CD4-positive, alpha-beta T cell treated with Interferon gamma for 1 hour (primary cell): ENCODE data around the gene USP25.

Experiments used
- DNase-seq: peaks from one replicate; pipeline ENCODE4 v3.0.0-alpha.2; 2020

The USP25 gene

DNA sequence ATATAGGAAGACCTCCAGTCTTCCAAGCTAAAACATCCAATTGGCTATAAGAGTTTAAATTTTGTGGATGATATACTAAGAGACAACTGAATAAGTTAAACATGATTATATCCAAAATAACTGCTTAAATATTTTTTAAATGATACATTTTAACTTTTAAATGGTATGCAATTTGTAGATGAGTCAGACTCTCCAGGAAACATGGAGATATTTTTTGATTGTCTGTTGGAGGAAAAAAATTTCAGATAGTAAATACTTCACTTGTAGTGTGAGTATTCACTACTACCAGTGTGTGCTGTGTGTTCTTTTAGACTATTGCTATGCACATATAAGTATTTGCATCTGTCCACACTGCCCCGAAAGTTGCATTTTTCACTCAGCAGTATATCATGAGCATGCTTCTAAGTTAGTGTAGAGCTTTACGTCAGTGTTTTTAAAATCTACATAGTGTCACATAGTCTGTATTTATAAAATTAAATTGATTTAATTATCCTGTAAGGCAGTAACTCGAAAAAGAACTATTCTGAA, 91.1 kb downstream of the USP25 start:
- DNase-seq: no peak

GRCh38 chr21:15823486-15824150, 93.8 kb downstream of the USP25 start:
- DNase-seq: no peak

- DNase-seq: no peak
These were observed 95.9 kb downstream of the USP25 start for GRCh38 chr21:15825700-15826099.

- DNase-seq: no peak
These were observed 96.5 kb downstream of the USP25 start for GRCh38 chr21:15826147-15826780.

DNA sequence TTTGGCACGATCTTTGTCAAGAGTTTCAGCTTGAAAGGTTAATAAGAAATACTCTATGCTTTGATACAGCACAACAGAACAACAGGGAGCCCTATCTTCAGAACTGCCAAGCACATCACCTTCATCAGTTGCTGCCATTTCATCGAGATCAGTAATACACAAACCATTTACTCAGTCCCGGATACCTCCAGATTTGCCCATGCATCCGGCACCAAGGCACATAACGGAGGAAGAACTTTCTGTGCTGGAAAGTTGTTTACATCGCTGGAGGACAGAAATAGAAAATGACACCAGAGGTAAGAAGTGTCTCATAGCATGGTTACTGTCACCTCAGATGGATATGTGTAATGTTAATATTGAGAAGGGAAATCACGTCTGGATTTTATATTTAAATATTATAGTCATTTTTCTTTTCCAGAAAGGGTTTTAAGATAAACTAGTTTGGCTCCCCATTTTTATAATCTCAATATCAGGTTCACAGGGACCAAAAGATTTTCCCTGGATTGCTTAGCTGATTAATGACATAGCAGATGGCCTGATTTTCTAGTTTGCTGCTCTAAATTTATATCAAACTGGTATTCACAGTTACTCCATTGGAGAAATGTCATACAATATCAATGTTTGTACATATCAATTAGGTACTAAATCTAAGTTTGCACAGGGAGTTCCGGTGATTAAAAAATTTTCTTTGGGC, 97.3 kb downstream of the USP25 start:
- DNase-seq: no peak

DNA sequence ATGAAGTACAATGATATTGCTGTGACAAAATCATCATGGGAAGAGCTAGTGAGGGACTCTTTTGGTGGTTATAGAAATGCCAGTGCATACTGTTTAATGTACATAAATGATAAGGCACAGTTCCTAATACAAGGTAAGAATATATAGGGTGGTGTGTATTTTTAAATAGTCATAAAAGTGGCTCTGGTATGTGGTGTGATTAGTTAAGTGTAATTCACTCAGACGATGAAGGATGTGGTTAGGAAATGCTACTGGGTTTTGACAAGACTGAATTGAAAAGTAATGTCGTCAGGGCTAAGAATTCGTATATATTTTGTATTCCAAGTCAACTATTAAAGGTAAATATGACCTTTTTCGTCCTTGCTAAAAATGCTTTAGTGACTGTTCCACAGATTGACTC, 101.7 kb downstream of the USP25 start:
- no peak for DNase-seq

DNA sequence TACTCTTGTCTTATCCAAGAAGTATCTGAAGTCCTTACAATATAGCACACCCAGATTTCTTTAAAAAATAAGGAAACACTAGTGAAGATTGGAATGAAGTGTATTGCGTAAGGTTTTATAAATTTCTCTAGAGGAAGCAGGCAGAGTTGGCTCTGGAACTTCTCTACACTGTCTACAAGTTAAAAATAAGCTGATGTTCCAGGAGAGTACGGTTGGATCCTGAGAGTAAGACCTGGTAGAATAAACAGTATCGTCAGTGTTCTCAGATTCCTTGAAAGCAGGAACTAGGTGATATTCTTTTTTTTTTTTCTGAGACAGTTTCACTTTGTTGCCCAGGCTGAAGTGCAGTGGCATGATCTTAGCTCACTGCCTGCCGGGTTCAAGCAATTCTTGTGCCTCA, 107.9 kb downstream of the USP25 start:
- no peak for DNase-seq

DNA sequence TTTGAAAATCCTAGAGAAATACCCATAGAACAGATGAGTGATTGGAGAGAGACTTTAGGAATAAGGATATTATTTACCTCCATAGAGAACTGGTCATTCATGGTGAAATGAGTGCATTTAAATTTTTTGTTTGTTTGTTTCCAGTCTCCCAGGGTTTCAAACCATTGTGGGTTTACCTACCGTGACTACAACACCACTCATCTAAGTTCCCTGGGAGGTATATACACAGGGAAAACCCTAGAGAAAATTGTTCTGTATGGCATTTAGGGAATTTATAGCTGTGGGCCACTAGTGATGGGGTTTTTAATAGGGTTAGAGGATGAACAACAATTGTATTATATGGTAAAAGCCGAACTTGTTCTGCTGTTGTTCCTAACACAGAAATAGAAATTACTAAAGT, 109.2 kb downstream of the USP25 start:
- no peak for DNase-seq

GRCh38 chr21:15839601-15840000, 109.8 kb downstream of the USP25 start:
- no peak for DNase-seq

DNA sequence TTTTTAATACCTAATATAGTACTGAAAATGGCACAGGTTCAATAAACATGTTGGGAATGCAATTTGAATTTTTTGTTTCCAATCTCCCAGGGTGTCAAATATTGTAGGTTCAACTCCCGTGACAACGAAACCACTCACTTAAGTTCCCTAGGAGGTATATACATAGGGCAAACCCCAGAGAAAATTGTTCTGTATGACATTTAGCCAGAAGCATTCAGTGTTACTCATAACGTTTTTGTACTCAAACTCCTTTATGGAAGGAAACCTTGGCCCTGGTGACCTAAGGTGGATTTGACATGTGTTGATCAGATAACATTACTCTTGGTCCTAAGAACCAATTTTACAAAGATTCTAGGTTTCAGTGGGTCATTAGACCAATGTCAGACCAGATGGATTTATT, 110.6 kb downstream of the USP25 start:
- DNase-seq: no peak

DNA sequence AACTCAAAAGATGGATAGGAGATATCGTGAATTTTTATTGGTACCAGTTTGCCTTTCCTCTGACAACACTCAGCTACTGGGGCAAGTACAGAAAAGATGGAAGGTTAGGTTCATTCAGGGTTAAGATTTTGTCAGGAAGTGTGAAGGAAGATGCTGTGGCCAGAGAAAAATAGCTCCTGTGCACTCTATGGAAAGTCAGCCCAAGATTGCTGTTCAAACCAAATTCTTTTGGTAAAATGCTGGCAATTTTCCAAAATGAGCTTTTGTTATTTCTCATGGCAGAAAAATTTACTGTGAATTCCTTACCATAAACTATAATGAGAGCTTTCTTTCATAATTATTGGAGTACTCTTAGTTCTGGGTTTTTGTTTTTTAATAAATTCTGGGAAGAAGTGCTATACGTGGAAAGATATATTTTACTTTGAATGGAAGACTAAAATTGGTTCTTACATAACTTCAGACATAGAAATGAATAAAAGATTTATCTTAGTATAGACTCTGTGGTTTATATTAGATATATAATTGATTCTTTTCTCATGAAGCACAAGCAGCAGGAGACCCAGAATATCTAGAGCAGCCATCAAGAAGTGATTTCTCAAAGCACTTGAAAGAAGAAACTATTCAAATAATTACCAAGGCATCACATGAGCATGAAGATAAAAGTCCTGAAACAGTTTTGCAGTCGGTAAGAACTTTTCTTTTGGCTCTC, 112.2 kb downstream of the USP25 start:
- DNase-seq: no peak

- no peak for DNase-seq
These were observed 112.7 kb downstream of the USP25 start for GRCh38 chr21:15842565-15842880.

DNA sequence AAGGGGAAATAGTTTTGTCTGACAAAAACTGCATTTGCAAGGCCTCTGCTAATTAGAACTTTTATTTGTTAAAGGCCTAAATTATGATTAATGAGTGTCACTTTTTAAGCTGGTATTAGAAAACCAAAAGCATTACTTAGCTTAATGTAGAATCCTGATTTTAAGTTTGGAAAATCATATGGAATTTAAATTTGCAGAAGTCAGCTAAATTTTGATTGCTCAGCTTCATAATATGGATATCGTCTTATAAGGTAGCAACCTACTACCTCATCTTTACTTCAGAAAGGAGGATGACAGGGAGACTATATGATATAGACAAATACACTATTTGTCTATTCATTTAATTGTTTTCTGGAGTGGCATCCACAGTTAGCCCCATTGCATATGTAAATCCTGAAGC, 114.0 kb downstream of the USP25 start:
- no peak for DNase-seq

DNA sequence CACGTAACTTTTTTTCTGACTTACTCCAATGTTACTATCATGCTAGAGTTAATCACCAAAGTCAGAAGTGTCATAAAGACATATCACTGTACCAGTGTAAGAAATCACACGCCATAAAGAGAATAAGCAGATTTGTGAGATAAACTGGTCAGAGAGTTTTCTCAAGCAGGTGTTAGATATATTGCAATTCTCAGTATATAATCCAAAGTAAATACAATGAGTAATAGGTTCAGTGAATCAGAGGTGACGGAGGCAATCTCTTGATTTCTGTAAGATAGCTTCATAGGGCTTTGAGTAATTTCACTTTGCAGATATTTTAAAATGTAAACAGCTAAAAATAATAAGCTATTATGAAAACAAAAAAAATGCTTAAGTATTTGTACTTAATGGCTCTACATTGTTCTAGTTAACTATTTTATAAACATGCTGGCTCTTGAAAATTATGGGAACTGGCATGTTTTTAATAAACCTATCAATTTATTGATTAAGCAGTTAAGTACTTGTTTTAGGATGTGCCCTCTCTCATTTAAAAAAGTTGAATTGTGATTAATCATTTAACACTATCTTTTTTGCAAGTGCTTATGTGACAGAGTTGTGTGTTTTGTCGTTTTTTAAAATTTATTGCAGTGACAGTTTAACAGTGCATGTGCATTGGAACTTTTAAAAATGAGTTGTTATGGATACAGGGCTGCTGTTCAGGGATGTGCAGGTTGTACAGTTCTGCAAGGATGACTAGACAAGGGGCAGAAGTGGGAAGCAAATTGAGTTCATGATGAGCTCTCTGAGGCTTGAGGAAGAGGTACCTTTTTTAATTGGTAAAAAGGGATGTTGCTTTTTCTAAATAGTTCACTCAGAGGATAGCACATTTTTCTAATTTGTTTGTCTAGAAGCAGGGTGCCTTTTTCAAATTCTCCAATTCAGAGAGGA, 119.1 kb downstream of the USP25 start:
- no peak for DNase-seq

DNA sequence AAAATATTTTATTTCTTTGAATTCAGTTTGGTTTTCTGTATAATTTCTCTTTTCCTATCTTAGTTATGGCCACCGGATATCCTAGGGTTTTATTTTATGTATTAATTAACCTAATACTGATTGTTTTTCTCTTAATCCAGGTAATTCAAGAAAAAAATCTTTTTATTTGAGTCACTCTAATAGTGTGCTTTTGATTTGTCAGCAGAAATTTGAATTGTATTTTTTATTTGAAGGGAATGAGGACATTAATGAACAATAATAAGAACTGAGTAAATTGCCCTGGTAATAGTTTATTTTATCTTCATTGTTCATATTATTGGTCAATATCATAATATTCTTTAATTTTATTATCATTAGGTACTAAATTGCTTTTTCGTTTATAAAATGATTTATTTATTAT, 120.1 kb downstream of the USP25 start:
- no peak for DNase-seq

DNA sequence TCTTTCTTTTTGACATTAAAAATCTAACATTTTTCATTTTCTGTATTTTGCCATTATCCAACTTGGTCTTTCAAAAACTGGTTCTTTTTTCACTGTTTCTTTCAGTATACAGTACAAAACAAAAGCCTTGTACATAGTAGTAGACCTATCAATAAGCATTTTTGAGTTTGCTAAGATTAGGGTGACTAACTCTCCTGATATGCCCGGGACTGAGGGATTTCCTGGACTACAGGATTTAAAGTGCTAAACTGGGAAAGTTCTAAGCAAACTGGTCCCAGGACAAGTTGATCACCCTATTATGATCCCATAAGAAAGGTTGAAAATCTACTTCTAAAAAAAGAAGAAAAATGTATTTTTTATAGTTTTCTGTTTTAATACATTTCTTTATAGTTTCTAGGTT, 120.9 kb downstream of the USP25 start:
- DNase-seq: no peak

- DNase-seq: no peak
These were observed 122.4 kb downstream of the USP25 start for GRCh38 chr21:15852146-15852545.

GRCh38 chr21:15853126-15853525, 123.3 kb downstream of the USP25 start:
- no peak for DNase-seq

- DNase-seq: no peak
These were observed 127.0 kb downstream of the USP25 start for GRCh38 chr21:15856813-15857212.

DNA sequence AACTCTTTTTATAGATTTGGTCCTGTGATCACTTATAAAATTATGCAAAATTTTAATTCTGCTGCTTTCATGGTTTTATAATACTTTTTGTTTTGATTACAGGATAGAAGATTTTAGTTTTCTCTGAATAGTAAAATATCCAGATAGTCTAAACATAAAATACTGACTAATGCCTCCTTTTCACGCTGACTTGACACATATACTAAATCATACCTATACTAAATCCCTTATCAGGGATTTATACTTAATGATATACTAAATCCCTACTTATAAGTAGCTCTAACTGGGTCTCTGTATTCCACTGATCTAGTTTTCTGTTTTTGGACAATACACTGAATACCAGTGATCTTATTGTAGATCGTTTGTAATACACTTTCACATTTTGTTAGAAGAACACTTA, 128.0 kb downstream of the USP25 start:
- DNase-seq: no peak

DNA sequence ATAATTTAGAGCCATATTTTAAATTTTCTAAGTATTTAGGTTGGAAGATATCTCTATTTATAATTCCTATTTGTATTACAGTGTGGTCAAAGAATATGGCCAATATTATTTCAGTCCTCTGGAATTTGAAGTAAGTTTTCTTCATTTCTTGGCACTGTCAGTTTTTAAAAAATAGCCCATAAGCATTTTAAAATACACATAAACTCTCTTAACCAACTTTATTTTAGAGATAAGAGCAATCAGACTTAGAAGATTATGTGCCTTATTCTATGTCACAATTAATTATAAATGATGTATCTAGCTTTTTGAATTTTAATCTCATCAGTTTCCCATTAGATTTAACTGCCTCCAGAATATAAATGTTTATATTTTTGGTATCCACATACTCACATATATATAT, 130.8 kb downstream of the USP25 start:
- no peak for DNase-seq

DNA sequence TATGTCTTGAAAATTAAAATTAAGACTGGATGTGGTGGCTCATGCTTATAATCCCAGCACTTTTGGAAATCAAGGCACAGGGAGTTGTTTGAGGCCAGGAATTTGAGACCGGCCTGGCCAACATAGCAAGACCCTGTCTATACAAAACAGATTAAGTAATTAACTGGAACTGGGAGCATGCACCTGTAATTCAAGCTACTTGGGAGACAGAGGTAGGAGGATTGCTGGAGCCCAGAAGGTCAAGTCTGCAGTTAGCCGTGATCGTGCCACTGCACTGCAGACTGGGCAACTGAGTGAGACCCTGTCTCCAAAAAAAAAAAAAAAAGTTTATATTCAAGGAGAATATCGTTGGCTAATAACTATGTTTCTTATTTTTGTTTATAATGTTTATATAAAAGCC, 139.2 kb downstream of the USP25 start:
- no peak for DNase-seq

GRCh38 chr21:15870819-15871218, 141.0 kb downstream of the USP25 start:
- DNase-seq: no peak
